Fibroblast of lung (primary cell): ENCODE results near the gene HERC6. TPM values are rescaled to one million over a fixed set of nuclear protein-coding genes. Genes with fewer than 3 reads are reported as not detected.

ENCODE experiments used
- DNase-seq, 2 donors: peaks; one replicate each; pipeline versions ENCODE4 v3.0.0 to v3.0.0-alpha.2; 2010; ENCODE audit warnings: low read depth in 2 of 2
- H2AFZ ChIP-seq: 2 replicates; pipeline ENCODE4 v1.5.1; 2012; ENCODE audit warnings: low read length, control low read depth, inconsistent platforms
- H3K27ac ChIP-seq: 2 replicates; pipeline ENCODE4 v1.5.1; 2011; ENCODE audit warnings: low read length, control low read depth; ENCODE audit not compliant: insufficient read depth
- H3K27me3 ChIP-seq: 2 replicates; pipeline ENCODE4 v1.5.1; 2011; ENCODE audit warnings: mild to moderate bottlenecking, low read length; ENCODE audit not compliant: control insufficient read depth, insufficient read depth
- H3K36me3 ChIP-seq: 2 replicates; pipeline ENCODE4 v1.5.1; 2011; ENCODE audit warnings: low read length; ENCODE audit not compliant: control insufficient read depth, insufficient read depth
- H3K4me1 ChIP-seq: 2 replicates; pipeline ENCODE4 v1.5.1; 2011; ENCODE audit warnings: low read length; ENCODE audit not compliant: control insufficient read depth, insufficient read depth; ENCODE audit errors: extremely low read depth
- H3K4me2 ChIP-seq: 2 replicates; pipeline ENCODE4 v1.5.1; 2011; ENCODE audit warnings: low read length, control low read depth; ENCODE audit not compliant: insufficient read depth; ENCODE audit errors: extremely low read depth
- H3K4me3 ChIP-seq, 4 experiments: fragments of 200-600 bp in 1 of 4; sonication (generic) in 1 of 4; replicated peaks in 1 of 4; 2 replicates each; pipeline ENCODE4 v1.5.1; 2011 to 2016; ENCODE audit warnings: low read length in 4 of 4, low read depth in 3 of 4, mild to moderate bottlenecking in 3 of 4, control low read depth in 2 of 4, inconsistent platforms in 1 of 4, mixed read lengths in 1 of 4; ENCODE audit not compliant: insufficient read depth in 1 of 4; ENCODE audit errors: control extremely low read depth in 1 of 4
- H3K79me2 ChIP-seq: 2 replicates; pipeline ENCODE4 v1.5.1; 2012; ENCODE audit warnings: mild to moderate bottlenecking, low read length, inconsistent platforms; ENCODE audit not compliant: control insufficient read depth, insufficient read depth
- H3K9ac ChIP-seq: 2 replicates; pipeline ENCODE4 v1.5.1; 2011; ENCODE audit warnings: mild to moderate bottlenecking, low read length, control low read depth; ENCODE audit not compliant: insufficient read depth
- H3K9me3 ChIP-seq: 2 replicates; pipeline ENCODE4 v1.5.1; 2012; ENCODE audit warnings: low read depth, low read length; ENCODE audit not compliant: control insufficient read depth, insufficient read depth
- H4K20me1 ChIP-seq: 2 replicates; pipeline ENCODE4 v1.5.1; 2011; ENCODE audit warnings: low read length; ENCODE audit not compliant: control insufficient read depth, insufficient read depth; ENCODE audit errors: extremely low read depth
- CTCF ChIP-seq, 2 donors: IDR thresholded peaks in 1 of 2; conservative IDR thresholded peaks in 1 of 2; 1 replicate in 1 of 2; 2 replicates in 1 of 2; pipeline ENCODE4 v1.5.1; 2011 to 2012; ENCODE audit warnings: low read length in 2 of 2, control low read depth in 1 of 2, inconsistent platforms in 1 of 2, low read depth in 1 of 2, mild to moderate bottlenecking in 1 of 2
- EZH2 ChIP-seq: IDR thresholded peaks from 2 replicates; pipeline ENCODE4 v1.5.1; 2012; ENCODE audit warnings: low read length, control low read depth, mild to moderate bottlenecking; ENCODE audit errors: missing control alignments
- polyA plus RNA-seq, 2 donors: library from polyadenylated mRNA; depleted of rRNA in 1 of 2; stranded (reverse) in 1 of 2; unstranded in 1 of 2; fragments of >200 nt; gene quantifications; 2 replicates each; pipeline ENCODE4 v1.2.1, GENCODE V29; 2011 to 2012; ENCODE audit warnings: missing spikeins in 1 of 2
- total RNA-seq: library from RNA; depleted of rRNA; stranded (reverse); fragments of >200 nt; gene quantifications from 2 replicates; pipeline ENCODE4 v1.2.1, GENCODE V29; 2014

HERC6 gene
- total and polyA plus RNA-seq, 2 donors (not counting 1 experiment from before 2014, with no cell fraction given), result 6.3 to 12.9 TPM

GRCh38 chr4:88414755-88415154 lies 36.1 kb downstream of the HERC6 start:
- no peaks in the 10 kb centered on the region for H3K27me3 ChIP-seq
- no peak for DNase-seq
- H3K79me2 ChIP-seq, result no peaks in the 10 kb centered on the region
- no peak overlapping the region for H3K4me3 ChIP-seq
- H3K4me1 ChIP-seq, result no peaks in the 10 kb centered on the region
- TF ChIP-seq EZH2 (no peak), CTCF (conservative IDR thresholded peaks at IDR 0.05 in 1 of 2, IDR thresholded peaks at IDR 0.05 in 1 of 2; ENCODE audit: low read depth in 1 of 2, low read length in 2 of 2) (no peak)
- no peak overlapping the region for H3K27ac ChIP-seq
- no peaks in the 10 kb centered on the region for H4K20me1 ChIP-seq
- no peak overlapping the region for H3K9ac ChIP-seq
- H3K4me2 ChIP-seq, result no peak overlapping the region
- H2AFZ ChIP-seq, result no peak overlapping the region
- no peaks in the 10 kb centered on the region for H3K36me3 ChIP-seq
- no peaks in the 10 kb centered on the region for H3K9me3 ChIP-seq

- Histone ChIP-seq H3K4me2 (no peak overlapping the region), H3K4me1 (no peaks in the 10 kb centered on the region), H3K4me3 (no peak overlapping the region), H3K79me2 (no peaks in the 10 kb centered on the region), H3K36me3 (no peaks in the 10 kb centered on the region), H3K27ac (no peak overlapping the region), H3K27me3 (no peaks in the 10 kb centered on the region), H4K20me1 (no peaks in the 10 kb centered on the region), H3K9ac (no peak overlapping the region), H2AFZ (no peak overlapping the region), H3K9me3 (no peaks in the 10 kb centered on the region)
- no peak for DNase-seq
- no peak for TF ChIP-seq CTCF (conservative IDR thresholded peaks at IDR 0.05 in 1 of 2, IDR thresholded peaks at IDR 0.05 in 1 of 2; ENCODE audit: low read depth in 1 of 2, low read length in 2 of 2)
- no peak for TF ChIP-seq EZH2
Measured at GRCh38 chr4:88415982-88416381, 37.3 kb downstream of the HERC6 start.

- no peak overlapping the region for H2AFZ ChIP-seq
- no peak overlapping the region for H3K4me2 ChIP-seq
- TF ChIP-seq CTCF (conservative IDR thresholded peaks at IDR 0.05 in 1 of 2, IDR thresholded peaks at IDR 0.05 in 1 of 2; ENCODE audit: low read depth in 1 of 2, low read length in 2 of 2), result no peak
- TF ChIP-seq EZH2, result no peak
- H3K4me1 ChIP-seq, result no peaks in the 10 kb centered on the region
- no peaks in the 10 kb centered on the region for H4K20me1 ChIP-seq
- no peaks in the 10 kb centered on the region for H3K27me3 ChIP-seq
- no peak for DNase-seq
- H3K27ac ChIP-seq, result no peak overlapping the region
- no peak overlapping the region for H3K9ac ChIP-seq
- no peaks in the 10 kb centered on the region for H3K79me2 ChIP-seq
- no peaks in the 10 kb centered on the region for H3K9me3 ChIP-seq
- H3K36me3 ChIP-seq, result no peaks in the 10 kb centered on the region
- H3K4me3 ChIP-seq, result no peak overlapping the region
Measured at GRCh38 chr4:88418411-88418810, 39.8 kb downstream of the HERC6 start.
